PC-9 (cell line): ENCODE data around the gene CNTN5. TPM values are rescaled to one million over a fixed set of nuclear protein-coding genes. Genes with fewer than 3 reads are reported as not detected.

Experiments
- BruUV-seq: library from RNA; stranded (reverse); fragments of 400-500 nt; replicated peaks from 2 replicates; lab custom pipeline; 2021; lab: Mats Ljungman, UMichigan
- CTCF ChIA-PET: fragments of 300-600 bp; sonication (Branson Sonifier 250); formaldehyde crosslinking; loops from one replicate; lab custom pipeline; 2022; ENCODE audit warnings: antibody characterized with exemption; lab: Charles Lee
- POLR2A ChIA-PET: fragments of 300-600 bp; sonication (Branson Sonifier 250); formaldehyde crosslinking; loops from one replicate; lab custom pipeline; 2022; ENCODE audit warnings: antibody characterized with exemption; ENCODE audit not compliant: unreplicated experiment; lab: Charles Lee
- DNase-seq, 2 experiments: peaks; one replicate each; pipeline versions ENCODE4 v3.0.0 to v3.0.0-alpha.2; 2015 to 2022; ENCODE audit warnings: mixed read lengths in 1 of 2
- H2AFZ ChIP-seq: fragments of 200-600 bp; sonication (generic); 2 replicates; pipeline ENCODE4 v1.8.1; 2017; ENCODE audit warnings: antibody characterized with exemption
- H3F3A ChIP-seq: fragments of 200-600 bp; sonication (generic); 2 replicates; pipeline ENCODE4 v1.8.1; 2017; ENCODE audit warnings: antibody characterized with exemption, mild to moderate bottlenecking, low read depth; ENCODE audit not compliant: insufficient read depth
- H3K27ac ChIP-seq: fragments of 200-600 bp; sonication (generic); 2 replicates; pipeline ENCODE4 v1.6.1; 2016; ENCODE audit warnings: mixed run types
- H3K27me3 ChIP-seq: fragments of 200-600 bp; sonication (generic); 2 replicates; pipeline ENCODE4 v1.6.1; 2016; ENCODE audit warnings: low read depth, mixed run types; ENCODE audit not compliant: insufficient read depth
- H3K36me3 ChIP-seq: fragments of 200-600 bp; sonication (generic); 2 replicates; pipeline ENCODE4 v1.6.1; 2016; ENCODE audit warnings: low read depth, mixed run types
- H3K4me1 ChIP-seq: fragments of 200-600 bp; sonication (generic); replicated peaks from 2 replicates; pipeline ENCODE4 v1.6.1; 2016; ENCODE audit warnings: mixed run types; ENCODE audit not compliant: insufficient read depth
- H3K4me2 ChIP-seq: fragments of 200-600 bp; sonication (generic); 2 replicates; pipeline ENCODE4 v1.6.1; 2017; ENCODE audit warnings: mixed run types
- H3K4me3 ChIP-seq: fragments of 200-600 bp; sonication (generic); 2 replicates; pipeline ENCODE4 v1.6.1; 2016; ENCODE audit warnings: mixed run types
- H3K79me2 ChIP-seq: fragments of 200-600 bp; sonication (generic); 2 replicates; pipeline ENCODE4 v1.6.1; 2017; ENCODE audit warnings: low read depth, mixed run types
- H3K9me2 ChIP-seq: fragments of 200-600 bp; sonication (generic); 2 replicates; pipeline ENCODE4 v1.8.1; 2017; ENCODE audit warnings: mild to moderate bottlenecking; ENCODE audit not compliant: insufficient read depth
- H3K9me3 ChIP-seq: fragments of 200-600 bp; sonication (generic); 2 replicates; pipeline ENCODE4 v1.8.1; 2016; ENCODE audit warnings: low read depth; ENCODE audit not compliant: insufficient read depth
- H4K20me1 ChIP-seq: fragments of 200-600 bp; sonication (generic); 2 replicates; pipeline ENCODE4 v1.8.1; 2017; ENCODE audit not compliant: insufficient read depth
- CTCF ChIP-seq: fragments of 200-600 bp; sonication (generic); conservative IDR thresholded peaks from 2 replicates; pipeline ENCODE4 v1.6.1; 2017; ENCODE audit warnings: mixed run types, antibody characterized with exemption, mild to moderate bottlenecking, moderate library complexity
- EZH2 ChIP-seq: fragments of 200-600 bp; sonication (generic); IDR thresholded peaks from 2 replicates; pipeline ENCODE4 v1.8.0; 2017; ENCODE audit warnings: antibody characterized with exemption, low read depth
- intact Hi-C: fragments of 100-400 bp; cut with micrococcal nuclease; formaldehyde crosslinking; loops from one replicate; pipeline ENCODE4 v1.10.0; 2022; ENCODE audit not compliant: unreplicated experiment
- total RNA-seq: library from RNA; stranded (reverse); gene quantifications from 2 replicates; pipeline ENCODE4 v1.2.3, GENCODE V29; 2021

Gene CNTN5
- total RNA-seq, 1 experiment from 2014 or later: not detected

GRCh38 chr11:100068116-100068515 is 1047.4 kb downstream of the CNTN5 start:
- Histone ChIP-seq H3K27ac (no peak overlapping the region), H3K9me3 (no peaks in the 10 kb centered on the region)
- intact Hi-C loops: no loop called here

GRCh38 chr11:100072131-100072530 is 1051.4 kb downstream of the CNTN5 start:
- ChIA-PET CTCF (no interaction called here), POLR2A (no interaction called here)
- H3K9me2 ChIP-seq: no peaks in the 10 kb centered on the region
- H3K4me3 ChIP-seq: no peak overlapping the region
- no peak overlapping the region for H2AFZ ChIP-seq
- TF ChIP-seq CTCF (no peak), EZH2 (no peak)
- no peak for DNase-seq
- intact Hi-C loops: no loop called here
- H3K9me3 ChIP-seq: no peaks in the 10 kb centered on the region
- H4K20me1 ChIP-seq: no peaks in the 10 kb centered on the region
- BruUV-seq: no TSS peak
- no peaks in the 10 kb centered on the region for H3K27me3 ChIP-seq
- H3F3A ChIP-seq: no peaks in the 10 kb centered on the region
- H3K79me2 ChIP-seq: no peaks in the 10 kb centered on the region
- H3K36me3 ChIP-seq: no peaks in the 10 kb centered on the region
- H3K4me2 ChIP-seq: no peak overlapping the region
- H3K27ac ChIP-seq: no peak overlapping the region
- no peaks in the 10 kb centered on the region for H3K4me1 ChIP-seq

More at GRCh38 chr11:100068116-100068515, 1047.4 kb downstream of the CNTN5 start:
- Histone ChIP-seq H3K27me3 (no peaks in the 10 kb centered on the region), H4K20me1 (no peaks in the 10 kb centered on the region), H3K36me3 (no peaks in the 10 kb centered on the region), H3K79me2 (no peaks in the 10 kb centered on the region), H3K9me2 (no peaks in the 10 kb centered on the region), H3K4me3 (no peak overlapping the region), H3K4me1 (no peaks in the 10 kb centered on the region), H2AFZ (no peak overlapping the region), H3K4me2 (no peak overlapping the region), H3F3A (no peaks in the 10 kb centered on the region)
- no peak for TF ChIP-seq CTCF
- no peak for TF ChIP-seq EZH2
- BruUV-seq: no TSS peak
- CTCF ChIA-PET: no interaction called here
- DNase-seq: no peak
- POLR2A ChIA-PET: no interaction called here

- intact Hi-C loops: no loop called here
- Histone ChIP-seq H3K9me3 (no peaks in the 10 kb centered on the region), H3K36me3 (no peaks in the 10 kb centered on the region), H3K4me2 (no peak overlapping the region), H4K20me1 (no peaks in the 10 kb centered on the region), H3K4me1 (no peaks in the 10 kb centered on the region), H3K27ac (no peak overlapping the region), H3F3A (no peaks in the 10 kb centered on the region), H3K27me3 (no peaks in the 10 kb centered on the region), H3K4me3 (no peak overlapping the region), H3K79me2 (no peaks in the 10 kb centered on the region), H3K9me2 (no peaks in the 10 kb centered on the region), H2AFZ (no peak overlapping the region)
- no TSS peak for BruUV-seq
- POLR2A ChIA-PET: no interaction called here
- DNase-seq: no peak
- CTCF ChIA-PET: no interaction called here
- TF ChIP-seq CTCF (no peak), EZH2 (no peak)
Observed at GRCh38 chr11:100080381-100080780, 1059.6 kb downstream of the CNTN5 start.
